Measurements from ENCODE around the gene WASF1. TPM values are rescaled to one million over a fixed set of nuclear protein-coding genes. Genes with fewer than 3 reads are reported as not detected.

WASF1 gene
- total RNA-seq, 1 donor from 2014 or later: 6.2 TPM

DNA sequence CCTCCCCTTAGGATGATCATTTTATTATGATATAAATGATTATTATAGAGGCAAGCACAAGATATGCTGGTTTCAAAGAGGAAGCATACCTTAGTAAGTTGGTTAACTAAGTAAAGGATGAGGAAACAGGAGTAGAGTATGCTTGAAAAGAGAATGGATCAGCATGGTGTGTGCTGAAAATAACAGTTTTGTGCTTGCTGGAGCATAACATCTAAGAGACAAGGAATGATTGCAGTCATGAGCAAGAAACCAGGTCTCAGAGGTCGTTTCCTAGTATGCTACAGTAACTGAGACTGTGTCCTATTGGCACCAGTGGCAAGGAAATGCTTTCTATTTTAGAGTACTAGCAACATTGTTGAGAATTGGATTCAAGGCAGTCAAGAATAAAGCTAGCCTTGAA, 34.9 kb upstream of the WASF1 start:
- TF ChIP-seq, protein P1, sequence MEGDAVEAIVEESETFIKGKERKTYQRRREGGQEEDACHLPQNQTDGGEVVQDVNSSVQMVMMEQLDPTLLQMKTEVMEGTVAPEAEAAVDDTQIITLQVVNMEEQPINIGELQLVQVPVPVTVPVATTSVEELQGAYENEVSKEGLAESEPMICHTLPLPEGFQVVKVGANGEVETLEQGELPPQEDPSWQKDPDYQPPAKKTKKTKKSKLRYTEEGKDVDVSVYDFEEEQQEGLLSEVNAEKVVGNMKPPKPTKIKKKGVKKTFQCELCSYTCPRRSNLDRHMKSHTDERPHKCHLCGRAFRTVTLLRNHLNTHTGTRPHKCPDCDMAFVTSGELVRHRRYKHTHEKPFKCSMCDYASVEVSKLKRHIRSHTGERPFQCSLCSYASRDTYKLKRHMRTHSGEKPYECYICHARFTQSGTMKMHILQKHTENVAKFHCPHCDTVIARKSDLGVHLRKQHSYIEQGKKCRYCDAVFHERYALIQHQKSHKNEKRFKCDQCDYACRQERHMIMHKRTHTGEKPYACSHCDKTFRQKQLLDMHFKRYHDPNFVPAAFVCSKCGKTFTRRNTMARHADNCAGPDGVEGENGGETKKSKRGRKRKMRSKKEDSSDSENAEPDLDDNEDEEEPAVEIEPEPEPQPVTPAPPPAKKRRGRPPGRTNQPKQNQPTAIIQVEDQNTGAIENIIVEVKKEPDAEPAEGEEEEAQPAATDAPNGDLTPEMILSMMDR (IDR thresholded peaks at IDR 0.05): no peak
- no peak for DNase-seq
- intact Hi-C loops (cut with micrococcal nuclease): no loop called here
- Mint-ChIP-seq H3K4me3 (no peak overlapping the region), H3K27ac (peak overlapping the region; percentile 2), H3K36me3 (ENCODE audit: low read depth) (peaks cover 79% of the 10 kb centered on the region), H3K4me1 (peaks cover 22% of the 10 kb centered on the region), H3K27me3 (no peaks in the 10 kb centered on the region), H3K9me3 (no peaks in the 10 kb centered on the region)
- ChIA-PET POLR2A (interaction anchor here (0.9 to 1.6 kb wide), 2 partner anchors 14 to 19 kb away, joined by 3 read pairs; no protein-coding TSS in a partner anchor), CTCF (interaction anchor here (1.1 to 3.3 kb wide), 2 partner anchors 9 to 35 kb away, joined by 4 to 11 read pairs; partner anchors contain the start of gene WASF1)
- peak; percentile 34 for ATAC-seq (ENCODE audit: low read depth)

- intact Hi-C loops (cut with micrococcal nuclease): no loop called here
- Mint-ChIP-seq H3K4me1 (peaks cover 30% of the 10 kb centered on the region), H3K36me3 (ENCODE audit: low read depth) (peaks cover 69% of the 10 kb centered on the region), H3K4me3 (no peak overlapping the region), H3K27ac (no peak overlapping the region), H3K27me3 (no peaks in the 10 kb centered on the region), H3K9me3 (no peaks in the 10 kb centered on the region)
- POLR2A ChIA-PET: no interaction called here
- TF ChIP-seq, protein P1 (IDR thresholded peaks at IDR 0.05): no peak
- CTCF ChIA-PET: interaction anchor here (1.3 kb wide), 1 partner anchor 12 kb away, joined by 3 read pairs; no protein-coding TSS in a partner anchor
- ATAC-seq (ENCODE audit: low read depth) (no peak), DNase-seq (no peak)
Measured at GRCh38 chr6:110211753-110212152, 32.3 kb upstream of the WASF1 start.

DNA sequence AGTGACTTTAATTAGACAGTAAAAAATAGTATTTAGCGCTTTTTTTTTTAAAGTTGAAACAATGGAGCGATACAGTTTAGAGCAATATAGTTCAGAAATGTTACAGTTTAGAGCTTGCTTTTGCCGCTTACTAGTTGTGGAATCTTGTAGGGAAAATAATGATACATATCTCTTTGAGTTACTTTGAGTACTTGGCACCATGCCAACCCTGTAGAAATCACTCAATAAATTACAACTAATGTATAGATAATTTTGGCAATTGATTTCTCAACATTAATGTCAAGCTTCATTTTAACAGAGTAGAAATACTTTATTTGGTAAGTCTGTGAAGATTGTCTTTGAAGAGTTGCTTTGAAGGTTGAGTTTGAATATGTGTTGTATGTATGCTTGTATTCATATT, 28.2 kb upstream of the WASF1 start:
- no peaks in the 10 kb centered on the region for H3K9me3 Mint-ChIP-seq
- DNase-seq: no peak
- H3K27me3 Mint-ChIP-seq: no peaks in the 10 kb centered on the region
- no peak for ATAC-seq (ENCODE audit: low read depth)
- H3K27ac Mint-ChIP-seq: no peak overlapping the region
- peaks cover 46% of the 10 kb centered on the region for H3K4me1 Mint-ChIP-seq
- no peak overlapping the region for H3K4me3 Mint-ChIP-seq
- peaks cover 41% of the 10 kb centered on the region for H3K36me3 Mint-ChIP-seq (ENCODE audit: low read depth)
- POLR2A ChIA-PET: interaction anchor here (0.5 to 6.4 kb wide), 2 partner anchors 28 to 33 kb away, joined by 3 to 86 read pairs; partner anchors contain the start of genes CDC40 and WASF1
- CTCF ChIA-PET: interaction anchor here (3.1 to 4.5 kb wide), 2 partner anchors 28 to 168 kb away, joined by 13 to 33 read pairs; partner anchors contain the start of genes CDC40 and WASF1
- intact Hi-C loops (cut with micrococcal nuclease): loop anchor here (2.0 to 10.0 kb wide), 2 partner anchors 15 to 777 kb away; partner anchors contain the start of gene RPF2
- TF ChIP-seq, protein P1 (IDR thresholded peaks at IDR 0.05): no peak

DNA sequence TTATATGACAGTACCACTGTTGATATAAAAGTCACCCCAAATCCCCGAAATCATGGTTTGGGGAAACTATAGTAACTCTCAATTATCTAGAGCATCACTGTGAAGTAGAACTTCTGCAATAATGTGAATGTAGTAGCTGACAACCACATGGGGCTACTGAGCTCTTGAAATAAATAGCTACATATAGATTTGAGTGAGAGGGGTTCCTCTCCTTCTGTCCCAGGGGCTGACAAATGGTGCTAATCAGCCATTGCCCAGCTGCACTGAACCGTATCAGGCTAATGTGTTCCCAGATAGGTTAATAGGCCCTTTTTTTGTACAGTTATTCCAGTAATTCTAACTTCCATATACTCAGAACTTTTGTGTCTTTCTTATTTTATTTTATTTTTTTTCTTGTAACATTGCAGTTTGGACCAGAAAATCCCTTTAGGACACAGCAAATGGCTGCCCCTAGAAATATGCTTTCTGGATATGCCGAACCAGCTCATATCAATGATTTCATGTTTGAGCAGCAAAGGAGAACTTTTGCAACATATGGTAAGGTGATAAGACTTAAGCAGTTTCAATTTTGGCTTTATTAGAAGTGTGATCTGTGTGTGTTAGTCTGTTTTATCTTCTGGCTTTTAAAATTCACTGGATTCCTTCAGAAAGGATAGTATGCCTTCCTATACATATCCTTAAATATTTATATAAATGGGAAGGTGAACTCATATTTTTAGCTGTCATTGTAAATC, 21.8 kb upstream of the WASF1 start:
- ChIA-PET POLR2A (interaction anchor here (0.7 to 0.9 kb wide), 2 partner anchors 12 to 508 kb away, joined by 3 read pairs; no protein-coding TSS in a partner anchor), CTCF (no interaction called here)
- Mint-ChIP-seq H3K9me3 (no peaks in the 10 kb centered on the region), H3K4me1 (peaks cover 65% of the 10 kb centered on the region), H3K27ac (peak overlapping the region; percentile 63), H3K36me3 (ENCODE audit: low read depth) (peaks cover 23% of the 10 kb centered on the region), H3K27me3 (no peaks in the 10 kb centered on the region), H3K4me3 (no peak overlapping the region)
- intact Hi-C loops (cut with micrococcal nuclease): loop anchor here (10.0 kb wide), 1 partner anchor 783 kb away; the partner anchor contains the start of gene RPF2
- TF ChIP-seq, protein P1 (IDR thresholded peaks at IDR 0.05): no peak
- no peak for ATAC-seq (ENCODE audit: low read depth)
- no peak for DNase-seq

DNA sequence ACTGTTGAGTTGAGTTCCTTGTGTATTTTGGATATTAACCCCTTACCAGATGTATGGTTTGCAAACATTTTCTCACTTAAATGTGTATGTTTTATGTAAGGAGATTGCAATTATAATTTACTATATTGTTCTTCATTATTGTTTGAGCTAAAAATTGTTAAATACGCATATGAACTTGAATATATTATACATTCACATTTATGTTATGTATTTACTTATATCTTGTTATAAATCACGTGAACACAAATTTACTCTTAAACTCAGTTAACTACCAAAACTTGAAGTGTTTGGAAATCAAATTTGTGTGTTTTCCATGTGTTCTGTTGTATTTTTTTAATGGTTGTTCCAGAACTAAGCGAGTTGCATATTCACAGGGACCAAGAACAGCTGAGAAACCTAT, 19.1 kb upstream of the WASF1 start:
- ChIA-PET POLR2A (interaction anchor here (1.3 to 1.8 kb wide), 3 partner anchors 7 to 18 kb away, joined by 3 to 9 read pairs (median 3); partner anchors contain the start of genes CDC40 and WASF1), CTCF (interaction anchor here (0.6 kb wide), 1 partner anchor 16 kb away, joined by 3 read pairs; no protein-coding TSS in a partner anchor)
- no peaks in the 10 kb centered on the region for H3K9me3 Mint-ChIP-seq
- TF ChIP-seq, protein P1 (IDR thresholded peaks at IDR 0.05): no peak
- no peak overlapping the region for H3K4me3 Mint-ChIP-seq
- no peak overlapping the region for H3K27ac Mint-ChIP-seq
- intact Hi-C loops (cut with micrococcal nuclease): no loop called here
- no peak for ATAC-seq (ENCODE audit: low read depth)
- H3K27me3 Mint-ChIP-seq: no peaks in the 10 kb centered on the region
- peaks cover 38% of the 10 kb centered on the region for H3K36me3 Mint-ChIP-seq (ENCODE audit: low read depth)
- peaks cover 56% of the 10 kb centered on the region for H3K4me1 Mint-ChIP-seq
- no peak for DNase-seq

Data from activated B cell treated with CpG ODN at 0.5 μM for 24 hours (primary cell).